SKM-1 treated with dmso at 0.1 percent for 144 hours (cell line): ENCODE measurements around the gene MBIP.
A peak's percentile ranks its signal among the peaks of the same experiment; 100 is the strongest.
"Not testable (repeated sequence)": the region's sequence is repeated elsewhere in the genome, so short reads cannot be mapped to it uniquely, and the experiment has no call there.

Experiments used
- DNase-seq: peaks from one replicate; lab custom pipeline; 2025; ENCODE audit not compliant: unreplicated experiment; lab: John Stamatoyannopoulos, UW

The MBIP gene

GRCh38 chr14:36320200-36320896 is at the start of gene MBIP:
TSS of gene MBIP (minus strand) at chr14:36320637. CDS start at chr14:36320588, 49 bp downstream.
- peak; percentile 55 for DNase-seq

- DNase-seq = no peak
Observed at GRCh38 chr14:36367985-36368774, 47.7 kb upstream of the MBIP start.

GRCh38 chr14:36365766-36366165 is 45.3 kb upstream of the MBIP start:
- DNase-seq = no peak

- DNase-seq = peak; percentile 18
Observed at GRCh38 chr14:36363704-36364103, 43.3 kb upstream of the MBIP start.

GRCh38 chr14:36362648-36363047 is 42.2 kb upstream of the MBIP start:
- DNase-seq = no peak

GRCh38 chr14:36361210-36361853 is 40.9 kb upstream of the MBIP start:
- DNase-seq = peak; percentile 23

GRCh38 chr14:36356862-36357261 is 36.4 kb upstream of the MBIP start:
- no peak for DNase-seq

GRCh38 chr14:36346052-36346451 is 25.6 kb upstream of the MBIP start:
- DNase-seq = no peak

GRCh38 chr14:36344211-36344610 is 23.8 kb upstream of the MBIP start:
- DNase-seq = no peak

- DNase-seq = not testable (repeated sequence)
Observed at GRCh38 chr14:36341811-36342210, 21.4 kb upstream of the MBIP start.

- DNase-seq = no peak
Observed at GRCh38 chr14:36340276-36340890, 19.9 kb upstream of the MBIP start.

- peak; percentile 70 for DNase-seq
Observed at GRCh38 chr14:36339816-36340215, 19.4 kb upstream of the MBIP start.

- DNase-seq = no peak
Observed at GRCh38 chr14:36333119-36333518, 12.7 kb upstream of the MBIP start.

- not testable (repeated sequence) for DNase-seq
Observed at GRCh38 chr14:36327573-36327972, 7.1 kb upstream of the MBIP start.

- no peak for DNase-seq
Observed at GRCh38 chr14:36325853-36326252, 5.4 kb upstream of the MBIP start.

- no peak for DNase-seq
Observed at GRCh38 chr14:36324897-36325296, 4.5 kb upstream of the MBIP start.

GRCh38 chr14:36320897-36321381 is 502 bp upstream of the MBIP start:
- no peak for DNase-seq

- DNase-seq = no peak
Observed at GRCh38 chr14:36319899-36320199, 588 bp downstream of the MBIP start.

- no peak for DNase-seq
Observed at GRCh38 chr14:36317650-36318049, 2.8 kb downstream of the MBIP start.

- no peak for DNase-seq
Observed at GRCh38 chr14:36316131-36316530, 4.3 kb downstream of the MBIP start.

GRCh38 chr14:36315159-36315853 is 5.1 kb downstream of the MBIP start:
- DNase-seq = no peak
